A172 (cell line): ENCODE measurements around the gene ATP6V1F. TPM values are rescaled to one million over a fixed set of nuclear protein-coding genes. Genes with fewer than 3 reads are reported as not detected.

ENCODE experiments used
- DNase-seq: peaks from one replicate; pipeline ENCODE4 v3.0.0-alpha.2; 2015; ENCODE audit warnings: low spot score
- total RNA-seq: library from RNA; depleted of rRNA; stranded (reverse); fragments of >200 nt; shearing (Covaris generic); gene quantifications from 2 replicates; pipeline ENCODE4 v1.2.3, GENCODE V29; 2014

ATP6V1F gene
- total RNA-seq, 1 experiment from 2014 or later = 171 TPM

GRCh38 chr7:128848289-128849155, 14.1 kb upstream of the ATP6V1F start:
- no peak for DNase-seq

DNA sequence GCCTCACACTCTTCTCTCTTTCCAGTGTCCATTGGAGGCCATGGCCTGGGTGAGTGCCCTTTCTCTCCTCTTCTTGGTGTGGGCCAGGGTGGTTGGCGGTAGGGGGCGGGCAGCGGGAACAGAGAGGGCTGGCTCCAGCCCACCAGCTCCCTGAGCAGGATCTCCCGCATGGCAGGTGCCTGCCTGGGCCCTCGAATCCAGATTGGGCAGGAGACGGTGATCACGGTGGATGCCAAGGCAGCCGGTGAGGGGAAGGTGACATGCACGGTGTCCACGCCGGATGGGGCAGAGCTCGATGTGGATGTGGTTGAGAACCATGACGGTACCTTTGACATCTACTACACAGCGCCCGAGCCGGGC, 13.5 kb upstream of the ATP6V1F start:
- no peak for DNase-seq

DNA sequence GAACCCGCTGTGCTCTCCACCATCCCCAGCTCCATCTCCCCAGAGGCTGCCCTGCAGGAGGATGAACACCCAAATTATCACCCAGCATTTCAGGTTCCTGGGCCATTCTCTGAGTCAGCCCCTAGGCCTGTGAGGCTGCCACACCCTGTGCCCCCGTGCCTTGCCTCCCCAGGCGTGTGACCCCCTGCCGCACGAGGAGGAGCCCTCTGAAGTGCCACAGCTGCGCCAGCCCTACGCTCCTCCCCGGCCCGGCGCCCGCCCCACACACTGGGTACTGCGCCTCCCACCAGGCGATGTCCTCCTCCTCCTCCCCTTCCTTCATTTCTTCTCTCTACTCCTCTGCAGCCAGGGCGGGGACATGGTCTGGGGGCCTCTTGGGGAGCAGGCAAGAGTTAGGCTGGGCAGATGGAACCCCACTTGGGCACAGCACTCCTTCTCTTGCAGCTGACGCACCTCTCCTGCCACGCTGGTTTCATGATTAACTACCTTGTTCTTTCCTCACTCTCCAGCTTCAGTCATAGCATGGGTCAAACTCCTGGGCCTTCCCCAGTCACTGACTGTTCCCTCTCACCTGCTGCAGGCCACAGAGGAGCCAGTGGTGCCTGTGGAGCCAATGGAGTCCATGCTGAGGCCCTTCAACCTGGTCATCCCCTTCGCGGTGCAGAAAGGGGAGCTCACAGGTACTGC, 12.7 kb upstream of the ATP6V1F start:
- DNase-seq = no peak

- DNase-seq = no peak
Measured at GRCh38 chr7:128852537-128853254, 10.0 kb upstream of the ATP6V1F start.

DNA sequence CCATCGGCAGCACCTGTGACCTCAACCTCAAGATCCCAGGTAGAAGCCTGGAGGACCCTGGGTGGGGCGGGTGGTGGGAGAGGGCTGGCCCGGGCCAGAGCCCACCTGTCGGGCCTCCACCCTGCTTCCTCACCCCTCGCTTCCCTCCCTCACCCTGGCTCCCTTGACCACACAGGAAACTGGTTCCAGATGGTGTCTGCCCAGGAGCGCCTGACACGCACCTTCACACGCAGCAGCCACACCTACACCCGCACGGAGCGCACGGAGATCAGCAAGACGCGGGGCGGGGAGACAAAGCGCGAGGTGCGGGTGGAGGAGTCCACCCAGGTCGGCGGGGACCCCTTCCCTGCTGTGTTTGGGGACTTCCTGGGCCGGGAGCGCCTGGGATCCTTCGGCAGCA, 8.9 kb upstream of the ATP6V1F start:
- DNase-seq = no peak

DNA sequence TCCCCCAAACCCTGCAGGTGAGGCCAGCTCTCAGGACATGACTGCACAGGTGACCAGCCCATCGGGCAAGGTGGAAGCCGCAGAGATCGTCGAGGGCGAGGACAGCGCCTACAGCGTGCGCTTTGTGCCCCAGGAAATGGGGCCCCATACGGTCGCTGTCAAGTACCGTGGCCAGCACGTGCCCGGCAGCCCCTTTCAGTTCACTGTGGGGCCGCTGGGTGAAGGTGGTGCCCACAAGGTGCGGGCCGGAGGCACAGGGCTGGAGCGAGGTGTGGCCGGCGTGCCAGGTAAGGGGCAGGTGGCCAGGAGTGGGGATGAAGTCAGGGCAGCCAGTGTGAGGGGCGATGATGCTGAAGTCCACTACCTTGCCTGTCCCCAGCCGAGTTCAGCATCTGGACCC, 8.3 kb upstream of the ATP6V1F start:
- DNase-seq = no peak

DNA sequence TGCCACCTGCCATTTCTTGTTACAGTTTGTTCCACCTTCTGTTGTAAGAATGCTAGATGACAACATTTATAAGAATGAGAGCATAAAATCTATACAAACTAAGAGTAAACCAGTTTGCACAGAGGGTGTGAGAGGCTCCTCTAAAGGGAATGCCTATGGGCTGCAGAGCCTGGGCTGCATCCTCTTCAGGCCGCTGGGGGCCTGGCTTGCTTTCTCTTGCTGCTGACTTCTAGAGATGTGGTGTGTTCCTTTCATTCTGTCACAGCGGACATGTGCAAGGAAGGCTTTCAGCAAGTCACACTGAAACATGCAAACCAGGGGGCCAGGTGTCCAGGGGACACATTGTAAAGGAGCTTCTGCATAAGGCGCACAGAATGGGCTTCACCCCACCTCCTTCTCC, 7.1 kb upstream of the ATP6V1F start:
- no peak for DNase-seq

- no peak for DNase-seq
Measured at GRCh38 chr7:128856001-128856718, 6.5 kb upstream of the ATP6V1F start.

GRCh38 chr7:128858380-128859231, 4.0 kb upstream of the ATP6V1F start:
- DNase-seq = no peak

DNA sequence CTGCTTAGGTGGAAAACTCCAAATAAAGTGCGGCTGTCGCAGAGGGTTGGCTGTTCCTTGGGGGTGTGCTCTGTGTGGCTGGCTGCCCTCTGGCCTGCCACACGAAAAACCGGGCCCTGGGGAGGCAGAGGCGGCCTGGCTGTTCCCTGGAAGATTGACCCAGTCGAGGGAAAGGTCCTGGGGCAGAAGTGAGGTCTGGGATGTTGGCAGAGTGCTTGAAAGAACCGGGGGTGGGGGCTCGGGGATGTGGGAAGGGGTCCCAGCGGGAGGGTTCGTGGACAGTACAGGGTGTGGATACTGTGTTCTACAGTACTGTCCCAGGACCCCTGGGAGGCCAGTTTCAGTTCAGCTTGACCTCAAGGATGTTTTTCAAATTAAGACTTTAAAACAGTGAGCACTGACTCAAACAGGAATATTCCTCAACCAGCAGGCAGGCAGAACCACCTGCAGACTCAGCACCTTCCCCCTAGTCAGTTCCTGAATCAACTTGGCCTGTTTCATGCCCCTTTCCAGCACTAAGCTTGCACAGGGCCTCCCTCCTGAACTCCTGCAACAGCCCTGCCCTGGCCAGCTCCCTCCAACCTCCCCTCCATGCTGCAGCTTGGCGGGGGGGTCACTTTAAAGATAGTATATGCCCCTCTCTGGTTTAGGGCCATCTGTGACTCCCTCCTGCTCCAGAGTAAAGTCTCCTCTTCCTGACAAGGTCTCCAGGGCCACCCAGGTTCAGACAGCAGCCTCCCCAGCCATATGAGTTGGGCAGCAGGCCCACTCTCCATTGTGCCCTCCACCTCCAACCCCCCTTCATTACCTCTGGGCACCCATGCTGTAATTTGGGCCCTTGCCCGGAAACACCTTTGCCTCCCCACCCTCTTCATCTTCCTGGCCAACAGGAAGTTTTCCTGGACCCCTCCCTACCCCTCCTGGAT, 3.2 kb upstream of the ATP6V1F start:
- no peak for DNase-seq

GRCh38 chr7:128860158-128861073, 2.2 kb upstream of the ATP6V1F start:
- DNase-seq = no peak

DNA sequence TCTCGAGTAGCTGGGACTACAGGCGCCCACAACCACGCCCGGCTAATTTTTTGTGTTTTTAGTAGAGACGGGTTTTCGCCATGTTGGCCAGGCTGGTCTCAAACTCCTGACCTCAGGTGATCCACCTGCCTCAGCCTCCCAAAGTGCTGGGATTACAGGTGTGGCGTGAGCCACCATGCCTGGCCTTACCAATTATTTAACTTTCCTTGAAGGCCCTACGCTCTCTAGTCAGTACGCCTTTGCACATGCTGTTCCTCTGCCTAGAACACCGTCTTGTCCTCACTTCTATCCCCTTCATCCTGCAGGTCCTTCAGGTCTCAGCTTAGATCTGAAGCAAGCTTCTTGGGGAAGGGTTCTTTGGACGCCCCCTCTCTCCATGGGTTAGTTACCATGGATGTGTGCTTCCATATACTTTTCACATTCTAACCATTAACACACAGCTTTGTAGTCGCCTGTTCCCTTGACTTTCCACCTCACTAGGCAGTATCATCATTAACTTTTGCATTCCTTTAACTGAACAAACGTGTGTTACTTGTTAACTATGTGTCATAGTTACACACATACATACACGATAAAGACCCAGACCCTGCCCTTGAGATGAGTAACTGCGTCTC, 592 bp upstream of the ATP6V1F start:
- DNase-seq = no peak

DNA sequence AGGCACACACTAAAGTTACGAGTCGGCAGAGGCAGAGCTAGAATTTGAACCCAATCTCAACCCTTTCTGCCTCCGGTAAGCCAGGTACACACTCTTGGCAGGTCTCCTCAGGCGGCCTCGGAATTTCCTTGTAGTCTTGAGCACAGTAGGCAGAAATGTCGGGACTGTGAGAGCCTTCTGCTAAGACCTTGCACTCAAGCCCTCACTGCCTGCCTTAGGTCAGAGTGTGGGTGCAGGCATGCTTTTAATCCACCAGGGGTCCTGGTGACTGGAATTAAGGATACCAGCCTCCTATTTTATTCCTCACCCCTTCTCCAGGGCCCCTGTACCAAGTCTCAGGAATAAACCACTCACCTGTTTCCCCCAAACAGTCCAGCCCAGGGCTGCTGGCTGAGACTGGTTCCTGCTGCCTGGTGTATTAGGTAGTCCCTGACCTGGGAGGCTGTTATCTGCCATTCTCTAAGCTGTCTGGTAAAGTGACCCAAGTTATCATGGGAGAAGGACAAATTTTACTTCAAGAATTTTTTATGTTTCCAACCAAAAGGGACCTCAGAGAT, 855 bp downstream of the ATP6V1F start:
- peak; percentile 59 for DNase-seq

- no peak for DNase-seq
Measured at GRCh38 chr7:128865303-128865702, 2.6 kb downstream of the ATP6V1F start.

DNA sequence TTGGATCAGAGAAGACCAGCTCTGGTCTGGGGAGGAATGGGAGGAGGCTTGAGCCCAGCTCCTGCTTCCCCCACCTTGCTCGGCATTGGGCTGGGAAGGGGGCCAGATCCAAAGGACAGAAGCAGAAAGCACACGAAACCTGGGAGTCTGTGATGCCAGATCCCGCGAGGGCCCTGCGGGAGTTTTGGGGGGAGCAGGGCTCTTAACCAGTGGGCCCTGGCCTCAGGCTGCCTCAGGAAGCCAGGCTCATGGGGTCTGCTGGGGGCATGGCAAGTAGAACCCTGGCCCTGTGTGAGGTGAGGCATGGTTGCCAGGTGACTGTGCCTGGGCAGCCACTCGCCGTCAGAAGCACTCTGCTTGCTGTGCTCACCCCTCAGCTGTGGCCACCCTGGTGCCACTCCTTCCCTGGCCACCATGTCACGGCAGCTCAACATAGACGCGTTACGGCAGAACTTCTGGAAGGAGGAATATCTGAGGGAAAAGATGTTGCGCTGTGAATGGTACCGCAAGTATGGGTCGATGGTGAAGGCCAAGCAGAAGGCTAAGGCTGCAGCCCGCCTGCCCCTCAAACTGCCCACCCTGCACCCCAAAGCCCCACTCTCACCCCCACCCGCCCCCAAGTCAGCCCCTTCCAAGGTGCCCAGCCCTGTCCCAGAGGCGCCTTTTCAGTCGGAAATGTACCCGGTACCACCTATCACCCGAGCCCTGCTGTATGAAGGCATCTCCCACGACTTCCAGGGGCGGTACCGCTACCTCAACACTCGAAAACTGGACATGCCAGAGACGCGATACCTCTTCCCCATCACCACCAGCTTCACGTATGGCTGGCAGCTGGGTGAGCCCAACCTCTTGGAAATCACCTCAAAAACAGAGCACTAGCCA, 3.6 kb downstream of the ATP6V1F start:
- no peak for DNase-seq

DNA sequence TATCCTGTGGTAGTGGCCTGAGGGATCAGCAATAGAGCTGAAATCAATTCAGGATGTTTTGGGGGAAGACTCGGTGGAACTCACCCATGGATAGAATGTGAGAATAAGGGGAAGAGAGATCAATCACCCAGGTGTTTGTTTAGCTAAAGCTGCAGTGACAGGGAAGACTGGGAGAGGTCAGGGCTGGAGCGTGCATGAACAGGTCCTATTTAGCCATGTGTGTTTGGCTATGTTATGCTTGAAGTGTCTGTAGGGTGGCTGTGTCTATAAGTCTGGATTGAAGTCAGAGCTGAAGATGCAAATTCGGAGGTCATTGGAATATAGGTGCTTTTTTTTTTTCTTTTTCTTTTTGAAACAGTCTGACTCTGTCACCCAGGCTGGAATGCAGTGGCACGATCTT, 4.6 kb downstream of the ATP6V1F start:
- no peak for DNase-seq
